Measurements from ENCODE around the gene DNAJB1.
"Not testable (repeated sequence)": the region's sequence is repeated elsewhere in the genome, so short reads cannot be mapped to it uniquely, and the experiment has no call there.

The DNAJB1 gene

GRCh38 chr19:14517840-14518505 lies at the start of gene DNAJB1:
TSS of gene DNAJB1 (minus strand) at chr19:14518397. CDS start at chr19:14518349, 48 bp downstream.
- H3K4me3 ChIP-seq (ENCODE audit: low read depth, low read length), result peak within 1 kb of the TSS; percentile 92
- TF ChIP-seq, protein P1, sequence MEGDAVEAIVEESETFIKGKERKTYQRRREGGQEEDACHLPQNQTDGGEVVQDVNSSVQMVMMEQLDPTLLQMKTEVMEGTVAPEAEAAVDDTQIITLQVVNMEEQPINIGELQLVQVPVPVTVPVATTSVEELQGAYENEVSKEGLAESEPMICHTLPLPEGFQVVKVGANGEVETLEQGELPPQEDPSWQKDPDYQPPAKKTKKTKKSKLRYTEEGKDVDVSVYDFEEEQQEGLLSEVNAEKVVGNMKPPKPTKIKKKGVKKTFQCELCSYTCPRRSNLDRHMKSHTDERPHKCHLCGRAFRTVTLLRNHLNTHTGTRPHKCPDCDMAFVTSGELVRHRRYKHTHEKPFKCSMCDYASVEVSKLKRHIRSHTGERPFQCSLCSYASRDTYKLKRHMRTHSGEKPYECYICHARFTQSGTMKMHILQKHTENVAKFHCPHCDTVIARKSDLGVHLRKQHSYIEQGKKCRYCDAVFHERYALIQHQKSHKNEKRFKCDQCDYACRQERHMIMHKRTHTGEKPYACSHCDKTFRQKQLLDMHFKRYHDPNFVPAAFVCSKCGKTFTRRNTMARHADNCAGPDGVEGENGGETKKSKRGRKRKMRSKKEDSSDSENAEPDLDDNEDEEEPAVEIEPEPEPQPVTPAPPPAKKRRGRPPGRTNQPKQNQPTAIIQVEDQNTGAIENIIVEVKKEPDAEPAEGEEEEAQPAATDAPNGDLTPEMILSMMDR (IDR thresholded peaks at IDR 0.05; ENCODE audit: low read depth, low read length), result no peak

DNA sequence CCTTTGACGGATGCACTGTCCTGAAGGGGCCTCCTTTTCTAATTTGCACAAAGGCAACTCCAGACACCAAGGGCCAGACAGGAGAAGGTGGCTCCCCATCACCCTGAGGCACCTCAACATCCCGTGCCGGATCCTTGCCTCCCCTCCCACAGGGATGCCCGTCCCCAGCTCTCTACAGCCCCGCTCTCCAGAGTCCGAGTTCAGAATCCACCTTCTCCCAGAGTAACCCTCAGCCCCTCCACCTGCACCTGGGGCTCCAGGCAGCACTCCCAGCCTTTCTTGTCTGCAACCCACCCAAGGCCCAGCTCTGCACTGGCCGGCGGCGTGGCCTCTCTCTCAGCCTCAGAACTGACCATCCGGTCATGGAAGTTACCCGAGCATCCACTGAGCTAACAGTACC lies 48.9 kb upstream of the DNAJB1 start:
- TF ChIP-seq, protein P1 (IDR thresholded peaks at IDR 0.05; ENCODE audit: low read depth, low read length), result no peak

DNA sequence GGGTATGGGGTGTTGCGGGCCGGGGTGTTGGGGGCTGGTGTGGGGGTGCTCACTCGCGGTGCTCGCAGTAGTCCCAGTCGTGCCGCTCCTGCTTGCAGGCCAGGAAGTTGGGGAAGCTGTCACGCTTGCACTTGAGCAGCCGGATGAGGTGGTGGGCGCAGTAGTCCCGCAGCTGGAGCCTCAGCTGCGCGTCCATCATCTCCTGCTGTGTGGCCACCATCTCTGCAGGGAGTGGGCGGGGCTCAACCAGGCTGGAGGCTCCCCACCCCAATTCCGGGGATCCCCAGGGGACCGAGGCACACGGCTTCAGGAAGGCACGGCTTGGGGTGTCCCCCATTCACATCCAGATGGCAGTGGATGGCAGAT lies 48.5 kb upstream of the DNAJB1 start:
- H3K4me3 ChIP-seq (ENCODE audit: low read depth, low read length), result no peak overlapping the region
- TF ChIP-seq, protein P1 (IDR thresholded peaks at IDR 0.05; ENCODE audit: low read depth, low read length), result no peak

More for the DNA sequence above, 48.9 kb upstream of the DNAJB1 start:
- no peak overlapping the region for H3K4me3 ChIP-seq (ENCODE audit: low read depth, low read length)

- H3K4me3 ChIP-seq (ENCODE audit: low read depth, low read length), result no peak overlapping the region
- TF ChIP-seq, protein P1 (IDR thresholded peaks at IDR 0.05; ENCODE audit: low read depth, low read length), result no peak
Measured at GRCh38 chr19:14565765-14566711, 47.8 kb upstream of the DNAJB1 start.

DNA sequence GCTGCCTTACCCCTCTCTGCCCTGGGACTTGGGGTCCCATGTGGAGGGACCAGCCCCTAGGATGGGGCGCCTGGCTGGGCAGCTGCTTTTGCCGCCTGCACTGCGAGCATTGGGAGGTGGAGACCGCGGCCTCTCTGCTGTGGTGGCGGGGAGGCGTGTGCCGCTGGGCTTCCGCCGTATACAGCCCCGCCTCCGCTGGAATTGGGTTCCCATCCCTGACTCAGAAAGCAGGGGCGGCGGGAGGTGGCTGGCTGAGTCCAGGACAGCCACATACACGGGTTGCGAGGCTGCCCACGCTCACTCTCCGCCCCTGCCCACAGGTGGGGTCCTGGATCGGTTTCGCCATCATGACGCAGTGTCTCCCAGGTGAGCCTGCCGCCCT lies 47.1 kb upstream of the DNAJB1 start:
- no peak overlapping the region for H3K4me3 ChIP-seq (ENCODE audit: low read depth, low read length)
- TF ChIP-seq, protein P1 (IDR thresholded peaks at IDR 0.05; ENCODE audit: low read depth, low read length), result no peak

DNA sequence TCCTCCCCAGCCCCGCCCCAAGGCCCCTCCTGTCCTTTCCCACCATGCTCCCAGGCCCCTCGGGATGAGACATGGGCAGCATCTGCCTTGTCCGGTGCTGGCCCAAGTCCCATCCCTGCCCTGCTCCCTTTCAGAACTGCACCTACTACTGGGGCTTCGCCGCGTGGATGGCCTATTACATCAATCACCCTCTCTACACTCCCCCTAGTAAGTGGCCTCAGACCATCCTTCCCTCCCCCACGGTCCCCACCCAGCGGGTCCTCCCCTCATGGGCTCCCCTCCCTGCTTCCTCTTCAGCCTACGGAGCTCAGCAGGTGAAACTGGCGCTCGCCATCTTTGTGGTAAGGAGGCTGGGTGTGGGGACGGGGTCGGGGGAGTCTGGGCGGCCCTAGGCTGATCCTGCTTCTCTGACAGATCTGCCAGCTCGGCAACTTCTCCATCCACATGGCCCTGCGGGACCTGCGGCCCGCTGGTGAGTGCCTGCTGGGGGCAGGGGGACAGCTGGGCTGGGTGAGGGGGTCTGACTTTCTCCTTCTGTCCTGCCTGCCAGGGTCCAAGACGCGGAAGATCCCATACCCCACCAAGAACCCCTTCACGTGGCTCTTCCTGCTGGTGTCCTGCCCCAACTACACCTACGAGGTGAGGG lies 46.6 kb upstream of the DNAJB1 start:
- H3K4me3 ChIP-seq (ENCODE audit: low read depth, low read length), result not testable (repeated sequence)

DNA sequence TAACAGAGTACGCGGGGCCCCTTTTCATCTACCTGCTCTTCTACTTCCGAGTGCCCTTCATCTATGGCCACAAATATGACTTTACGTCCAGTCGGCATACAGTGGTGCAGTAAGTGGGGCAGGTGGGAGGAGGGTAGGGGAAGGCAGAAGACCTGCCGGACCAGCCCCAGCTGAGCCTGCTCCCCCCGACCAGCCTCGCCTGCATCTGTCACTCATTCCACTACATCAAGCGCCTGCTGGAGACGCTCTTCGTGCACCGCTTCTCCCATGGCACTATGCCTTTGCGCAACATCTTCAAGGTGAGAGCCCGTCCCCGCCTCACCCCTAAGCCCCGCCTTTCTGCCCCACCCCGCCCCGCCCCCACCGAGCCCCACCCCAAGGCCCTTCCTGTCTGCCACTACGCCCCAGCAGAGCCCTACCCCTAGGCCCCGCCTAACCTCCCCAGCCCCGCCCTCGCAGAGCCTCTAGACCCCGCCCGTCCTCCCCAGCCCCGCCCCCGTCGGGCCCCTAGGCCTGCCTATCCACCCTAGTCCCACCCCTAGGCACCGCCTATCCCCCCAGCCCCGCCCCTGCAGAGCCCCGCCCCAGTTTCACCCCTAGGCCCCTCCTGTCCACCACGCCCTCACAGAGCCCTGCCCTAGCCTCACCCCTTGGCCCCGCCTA lies 45.9 kb upstream of the DNAJB1 start:
- TF ChIP-seq, protein P1 (IDR thresholded peaks at IDR 0.05; ENCODE audit: low read depth, low read length), result no peak
- no peak overlapping the region for H3K4me3 ChIP-seq (ENCODE audit: low read depth, low read length)

Data from WI38 (cell line).